Keratinocyte (primary cell): Measurements from ENCODE around the gene ATXN2.

ENCODE experiments used
- CTCF ChIP-seq, 3 experiments: IDR thresholded peaks in 1 of 3; conservative IDR thresholded peaks in 1 of 3; optimal IDR thresholded peaks in 1 of 3; 2 replicates in 2 of 3; 3 replicates in 1 of 3; pipeline versions ENCODE3 to v1.5.1; 2011; ENCODE audit warnings: low read length in 3 of 3, mild to moderate bottlenecking in 3 of 3, moderate library complexity in 2 of 3, control low read depth in 1 of 3, inconsistent platforms in 1 of 3; ENCODE audit not compliant: insufficient read depth in 2 of 3; ENCODE audit errors: extremely low read depth in 1 of 3
- EZH2 ChIP-seq: IDR thresholded peaks from one replicate; pipeline ENCODE4 v1.6.1; 2012; ENCODE audit warnings: inconsistent platforms, mild to moderate bottlenecking, low read length, moderate library complexity

- TF ChIP-seq CTCF (optimal IDR thresholded peaks at IDR 0.05 in 1 of 3, IDR thresholded peaks at IDR 0.05 in 1 of 3, conservative IDR thresholded peaks at IDR 0.05 in 1 of 3; ENCODE audit: extremely low read depth in 1 of 3, insufficient read depth in 2 of 3, low read length in 3 of 3) (no peak), EZH2 (no peak)
These were observed 191.6 kb downstream of the ATXN2 start for GRCh38 chr12:111407377-111408115.
